CD14-positive monocyte (primary cell): ENCODE results near the gene CPA4. TPM values are rescaled to one million over a fixed set of nuclear protein-coding genes. Genes with fewer than 3 reads are reported as not detected.
A peak's percentile ranks its signal among the peaks of the same experiment; 100 is the strongest.

Experiments
- DNase-seq, 3 donors: peaks; one replicate each; pipeline ENCODE4 v3.0.0-alpha.2; 2011 to 2022
- H2AFZ ChIP-seq: 2 replicates; pipeline ENCODE4 v1.6.0; 2012; ENCODE audit warnings: mild to moderate bottlenecking, low read depth, low read length, inconsistent platforms; ENCODE audit not compliant: insufficient read depth, poor library complexity, severe bottlenecking
- H3K27ac ChIP-seq, 2 donors: 1 replicate in 1 of 2; 2 replicates in 1 of 2; pipeline ENCODE4 v1.5.1; 2012 to 2013; ENCODE audit warnings: low read length in 2 of 2, control low read depth in 1 of 2, inconsistent platforms in 1 of 2, low read depth in 1 of 2, mild to moderate bottlenecking in 1 of 2
- H3K27me3 ChIP-seq, 2 donors: one replicate each; pipeline versions ENCODE4 v1.6.0 to v1.6.1; 2011 to 2013; ENCODE audit warnings: low read length in 2 of 2; ENCODE audit not compliant: control insufficient read depth in 2 of 2, insufficient read depth in 2 of 2
- H3K36me3 ChIP-seq, 2 donors: replicated peaks in 1 of 2; 1 replicate in 1 of 2; 2 replicates in 1 of 2; pipeline versions ENCODE4 v1.5.1 to v1.6.1; 2012 to 2013; ENCODE audit warnings: low read length in 2 of 2, control low read depth in 1 of 2, inconsistent platforms in 1 of 2, mild to moderate bottlenecking in 1 of 2; ENCODE audit not compliant: insufficient read depth in 2 of 2, control insufficient read depth in 1 of 2
- H3K4me1 ChIP-seq, 2 donors: 1 replicate in 1 of 2; 2 replicates in 1 of 2; pipeline versions ENCODE4 v1.5.1 to v1.6.1; 2012 to 2013; ENCODE audit warnings: low read length in 2 of 2, control low read depth in 1 of 2, inconsistent platforms in 1 of 2, mild to moderate bottlenecking in 1 of 2, moderate library complexity in 1 of 2; ENCODE audit not compliant: insufficient read depth in 2 of 2, control insufficient read depth in 1 of 2
- H3K4me2 ChIP-seq: replicated peaks from 2 replicates; pipeline ENCODE3; 2012; ENCODE audit warnings: low read length, moderate library complexity, mild to moderate bottlenecking; ENCODE audit not compliant: poor library complexity, severe bottlenecking; ENCODE audit errors: extremely low read depth
- H3K4me3 ChIP-seq, 3 experiments: fragments of 200-600 bp in 1 of 3; sonication (generic) in 1 of 3; replicated peaks in 1 of 3; 1 replicate in 2 of 3; 2 replicates in 1 of 3; pipeline ENCODE4 v1.5.1; 2011 to 2013; ENCODE audit warnings: low read length in 3 of 3, mild to moderate bottlenecking in 3 of 3, control low read depth in 2 of 3, low read depth in 2 of 3, inconsistent platforms in 1 of 3, moderate library complexity in 1 of 3
- H3K79me2 ChIP-seq: 2 replicates; pipeline ENCODE4 v1.6.0; 2012; ENCODE audit warnings: mild to moderate bottlenecking, control low read depth, inconsistent platforms, low read length, moderate library complexity; ENCODE audit not compliant: insufficient read depth
- H3K9ac ChIP-seq: 2 replicates; pipeline ENCODE4 v1.6.0; 2017; ENCODE audit warnings: low read length, mild to moderate bottlenecking; ENCODE audit not compliant: insufficient read depth, poor library complexity, severe bottlenecking
- H3K9me3 ChIP-seq, 2 donors: replicated peaks in 1 of 2; 1 replicate in 1 of 2; 2 replicates in 1 of 2; pipeline versions ENCODE4 v1.5.1 to v1.6.1; 2012 to 2013; ENCODE audit warnings: low read length in 2 of 2, control low read depth in 1 of 2; ENCODE audit not compliant: control insufficient read depth in 1 of 2, insufficient read depth in 1 of 2
- H4K20me1 ChIP-seq: 2 replicates; pipeline ENCODE4 v1.6.0; 2012; ENCODE audit warnings: mild to moderate bottlenecking, low read length, control low read depth, moderate library complexity; ENCODE audit not compliant: insufficient read depth
- H3K27ac Mint-ChIP-seq, 7 donors: one replicate each; pipeline ENCODE4 v1.8.0; 2020; ENCODE audit warnings: mild to moderate bottlenecking in 7 of 7, mixed read lengths in 7 of 7, moderate library complexity in 6 of 7, inconsistent platforms in 2 of 7
- H3K27me3 Mint-ChIP-seq, 3 donors: one replicate each; pipeline ENCODE4 v1.8.0; 2021 to 2022; ENCODE audit warnings: low read depth in 3 of 3, mild to moderate bottlenecking in 3 of 3, mixed read lengths in 3 of 3, moderate library complexity in 3 of 3, inconsistent platforms in 1 of 3
- H3K36me3 Mint-ChIP-seq, 2 donors: one replicate each; pipeline ENCODE4 v1.8.0; 2020; ENCODE audit warnings: mixed read lengths in 2 of 2, inconsistent platforms in 1 of 2, mild to moderate bottlenecking in 1 of 2
- H3K4me1 Mint-ChIP-seq: one replicate; pipeline ENCODE4 v1.8.0; 2020; ENCODE audit warnings: mild to moderate bottlenecking, mixed read lengths
- H3K4me3 Mint-ChIP-seq, 2 donors: one replicate each; pipeline ENCODE4 v1.8.0; 2020; ENCODE audit warnings: mild to moderate bottlenecking in 2 of 2, mixed read lengths in 2 of 2, moderate library complexity in 1 of 2
- H3K9me3 Mint-ChIP-seq, 7 donors: one replicate each; pipeline ENCODE4 v1.8.0; 2020 to 2022; ENCODE audit warnings: mixed read lengths in 7 of 7, mild to moderate bottlenecking in 6 of 7, moderate library complexity in 6 of 7, inconsistent platforms in 2 of 7
- WGBS: methylation state at CpG from one replicate; pipeline ENCODE4 v1.1.5; 2013; ENCODE audit warnings: missing lambda C conversion rate; ENCODE audit not compliant: insufficient coverage; 5-methylcytosine and 5-hydroxymethylcytosine counted together
- intact Hi-C, 2 donors: fragments of 100-400 bp; cut with micrococcal nuclease; formaldehyde crosslinking; loops; one replicate each; pipeline versions ENCODE4 v1.15.0 to v1.15.1; 2023
- polyA plus RNA-seq, 3 donors: library from polyadenylated mRNA; depleted of rRNA in 1 of 3; unstranded in 2 of 3; stranded (reverse) in 1 of 3; fragments of 300-500 nt in 2 of 3; fragments of >200 nt in 1 of 3; fragmentation: Illumina TruSeq in 2 of 3; gene quantifications; 1 replicate in 2 of 3; 2 replicates in 1 of 3; pipeline ENCODE4 v1.2.3, GENCODE V29; 2012 to 2021
- TF ChIP-seq, protein P1 (sequence below): fragments of 200-600 bp; IDR thresholded peaks from one replicate; pipeline ENCODE4 v1.8.0; 2022; ENCODE audit warnings: antibody characterized with exemption, mild to moderate bottlenecking

CPA4 gene
- polyA plus RNA-seq, 3 donors = not detected

- H3K27me3 ChIP-seq = no peaks in the 10 kb centered on the region
- no peak overlapping the region for H2AFZ ChIP-seq
- no peaks in the 10 kb centered on the region for H4K20me1 ChIP-seq
- Mint-ChIP-seq H3K27me3 (peaks cover 2 to 5% (median 4%) of the 10 kb centered on the region in 3 donors), H3K9me3 (peaks cover 0 to 15% (median 4%) of the 10 kb centered on the region in 7 donors), H3K36me3 (no peaks in the 10 kb centered on the region), H3K4me1 (no peaks in the 10 kb centered on the region), H3K27ac (no peak overlapping the region), H3K4me3 (no peak overlapping the region)
- no peak overlapping the region for H3K4me3 ChIP-seq
- no peaks in the 10 kb centered on the region for H3K79me2 ChIP-seq
- H3K4me1 ChIP-seq = no peaks in the 10 kb centered on the region
- no peak for DNase-seq
- no peak overlapping the region for H3K4me2 ChIP-seq
- H3K36me3 ChIP-seq = no peaks in the 10 kb centered on the region
- H3K9ac ChIP-seq = no peak overlapping the region
- TF ChIP-seq, protein P1, sequence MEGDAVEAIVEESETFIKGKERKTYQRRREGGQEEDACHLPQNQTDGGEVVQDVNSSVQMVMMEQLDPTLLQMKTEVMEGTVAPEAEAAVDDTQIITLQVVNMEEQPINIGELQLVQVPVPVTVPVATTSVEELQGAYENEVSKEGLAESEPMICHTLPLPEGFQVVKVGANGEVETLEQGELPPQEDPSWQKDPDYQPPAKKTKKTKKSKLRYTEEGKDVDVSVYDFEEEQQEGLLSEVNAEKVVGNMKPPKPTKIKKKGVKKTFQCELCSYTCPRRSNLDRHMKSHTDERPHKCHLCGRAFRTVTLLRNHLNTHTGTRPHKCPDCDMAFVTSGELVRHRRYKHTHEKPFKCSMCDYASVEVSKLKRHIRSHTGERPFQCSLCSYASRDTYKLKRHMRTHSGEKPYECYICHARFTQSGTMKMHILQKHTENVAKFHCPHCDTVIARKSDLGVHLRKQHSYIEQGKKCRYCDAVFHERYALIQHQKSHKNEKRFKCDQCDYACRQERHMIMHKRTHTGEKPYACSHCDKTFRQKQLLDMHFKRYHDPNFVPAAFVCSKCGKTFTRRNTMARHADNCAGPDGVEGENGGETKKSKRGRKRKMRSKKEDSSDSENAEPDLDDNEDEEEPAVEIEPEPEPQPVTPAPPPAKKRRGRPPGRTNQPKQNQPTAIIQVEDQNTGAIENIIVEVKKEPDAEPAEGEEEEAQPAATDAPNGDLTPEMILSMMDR = no peak
- 89% methylated on average over 6 of the region's 7 CpGs for WGBS
- H3K27ac ChIP-seq = no peak overlapping the region
- H3K9me3 ChIP-seq = no peaks in the 10 kb centered on the region
- intact Hi-C loops = no loop called here
Observed at GRCh38 chr7:130322615-130323014, 29.7 kb downstream of the CPA4 start.

GRCh38 chr7:130324306-130324943, 31.5 kb downstream of the CPA4 start:
- Histone ChIP-seq H3K27ac (no peak overlapping the region), H3K36me3 (no peaks in the 10 kb centered on the region), H3K4me3 (no peak overlapping the region), H4K20me1 (no peaks in the 10 kb centered on the region), H2AFZ (no peak overlapping the region), H3K4me2 (no peak overlapping the region), H3K9ac (no peak overlapping the region), H3K27me3 (no peaks in the 10 kb centered on the region), H3K4me1 (no peaks in the 10 kb centered on the region), H3K9me3 (no peaks in the 10 kb centered on the region), H3K79me2 (no peaks in the 10 kb centered on the region)
- H3K27ac Mint-ChIP-seq = peak overlapping the region in 1 of 7 donors; percentile 3
- no peaks in the 10 kb centered on the region for H3K36me3 Mint-ChIP-seq
- peaks cover 0 to 9% (median 4%) of the 10 kb centered on the region in 7 donors for H3K9me3 Mint-ChIP-seq
- TF ChIP-seq, protein P1 = no peak
- no peaks in the 10 kb centered on the region for H3K4me1 Mint-ChIP-seq
- peaks cover 2 to 4% (median 2%) of the 10 kb centered on the region in 3 donors for H3K27me3 Mint-ChIP-seq
- no peak for DNase-seq
- 74% methylated on average over 5 of the region's 10 CpGs for WGBS
- H3K4me3 Mint-ChIP-seq = no peak overlapping the region
- intact Hi-C loops = no loop called here
